Gastroesophageal sphincter (tissue), 3 donors: ENCODE data around the gene CXCL5.

Source experiments
- EP300 ChIP-seq: sonication (generic); formaldehyde crosslinking; IDR thresholded peaks from one replicate; pipeline ENCODE4 v1.6.1; 2017; ENCODE audit warnings: antibody characterized with exemption, mild to moderate bottlenecking
- POLR2A ChIP-seq, 2 donors: fragments of 450-650 bp; IDR thresholded peaks; one replicate each; pipeline ENCODE4 v1.6.1; 2017; ENCODE audit warnings: antibody characterized with exemption in 2 of 2, mild to moderate bottlenecking in 2 of 2, moderate library complexity in 1 of 2
- POLR2AphosphoS5 ChIP-seq: sonication (generic); formaldehyde crosslinking; IDR thresholded peaks from one replicate; pipeline ENCODE4 v1.6.1; 2017; ENCODE audit warnings: antibody characterized with exemption
- TF ChIP-seq, protein P1 (sequence below), 4 experiments: fragments of 200-600 bp in 2 of 4; fragments of 450-650 bp in 2 of 4; sonication (generic) in 1 of 4; IDR thresholded peaks; one replicate each; pipeline ENCODE4 v1.5.1; 2017 to 2019; ENCODE audit warnings: antibody characterized with exemption in 4 of 4, mild to moderate bottlenecking in 2 of 4, moderate library complexity in 2 of 4

DNA sequence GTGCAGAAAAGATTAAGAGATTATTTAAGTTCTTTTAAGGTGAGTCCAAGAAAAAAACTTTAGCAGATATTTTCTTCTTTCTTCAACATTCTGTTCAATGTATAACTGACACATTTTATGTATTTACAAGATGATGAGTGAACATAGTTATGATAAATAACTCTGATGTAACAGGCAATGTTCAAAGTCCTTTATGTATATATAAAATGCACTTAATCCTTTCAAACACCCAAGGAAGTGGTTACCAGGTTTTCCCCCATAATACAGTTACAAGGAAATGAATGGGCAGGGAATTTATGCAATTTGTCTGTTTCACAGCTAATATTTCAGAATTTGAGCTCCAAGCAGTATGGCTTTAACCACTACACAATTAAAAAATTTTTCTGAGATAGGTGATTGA, 31.8 kb upstream of the CXCL5 start:
- TF ChIP-seq, protein P1, sequence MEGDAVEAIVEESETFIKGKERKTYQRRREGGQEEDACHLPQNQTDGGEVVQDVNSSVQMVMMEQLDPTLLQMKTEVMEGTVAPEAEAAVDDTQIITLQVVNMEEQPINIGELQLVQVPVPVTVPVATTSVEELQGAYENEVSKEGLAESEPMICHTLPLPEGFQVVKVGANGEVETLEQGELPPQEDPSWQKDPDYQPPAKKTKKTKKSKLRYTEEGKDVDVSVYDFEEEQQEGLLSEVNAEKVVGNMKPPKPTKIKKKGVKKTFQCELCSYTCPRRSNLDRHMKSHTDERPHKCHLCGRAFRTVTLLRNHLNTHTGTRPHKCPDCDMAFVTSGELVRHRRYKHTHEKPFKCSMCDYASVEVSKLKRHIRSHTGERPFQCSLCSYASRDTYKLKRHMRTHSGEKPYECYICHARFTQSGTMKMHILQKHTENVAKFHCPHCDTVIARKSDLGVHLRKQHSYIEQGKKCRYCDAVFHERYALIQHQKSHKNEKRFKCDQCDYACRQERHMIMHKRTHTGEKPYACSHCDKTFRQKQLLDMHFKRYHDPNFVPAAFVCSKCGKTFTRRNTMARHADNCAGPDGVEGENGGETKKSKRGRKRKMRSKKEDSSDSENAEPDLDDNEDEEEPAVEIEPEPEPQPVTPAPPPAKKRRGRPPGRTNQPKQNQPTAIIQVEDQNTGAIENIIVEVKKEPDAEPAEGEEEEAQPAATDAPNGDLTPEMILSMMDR (IDR thresholded peaks at IDR 0.05): no peak
- TF ChIP-seq POLR2A (IDR thresholded peaks at IDR 0.05) (no peak), POLR2AphosphoS5 (no peak), EP300 (no peak)
